ENCODE results near the gene TOMM70. TPM values are rescaled to one million over a fixed set of nuclear protein-coding genes. Genes with fewer than 3 reads are reported as not detected.

The TOMM70 gene
- total and polyA plus RNA-seq, 10 of the 15 experiments (the other 5 are each of a cell fraction or from before 2014, with no cell fraction given) = 12.7 to 64.1 (median 41.3) TPM

DNA sequence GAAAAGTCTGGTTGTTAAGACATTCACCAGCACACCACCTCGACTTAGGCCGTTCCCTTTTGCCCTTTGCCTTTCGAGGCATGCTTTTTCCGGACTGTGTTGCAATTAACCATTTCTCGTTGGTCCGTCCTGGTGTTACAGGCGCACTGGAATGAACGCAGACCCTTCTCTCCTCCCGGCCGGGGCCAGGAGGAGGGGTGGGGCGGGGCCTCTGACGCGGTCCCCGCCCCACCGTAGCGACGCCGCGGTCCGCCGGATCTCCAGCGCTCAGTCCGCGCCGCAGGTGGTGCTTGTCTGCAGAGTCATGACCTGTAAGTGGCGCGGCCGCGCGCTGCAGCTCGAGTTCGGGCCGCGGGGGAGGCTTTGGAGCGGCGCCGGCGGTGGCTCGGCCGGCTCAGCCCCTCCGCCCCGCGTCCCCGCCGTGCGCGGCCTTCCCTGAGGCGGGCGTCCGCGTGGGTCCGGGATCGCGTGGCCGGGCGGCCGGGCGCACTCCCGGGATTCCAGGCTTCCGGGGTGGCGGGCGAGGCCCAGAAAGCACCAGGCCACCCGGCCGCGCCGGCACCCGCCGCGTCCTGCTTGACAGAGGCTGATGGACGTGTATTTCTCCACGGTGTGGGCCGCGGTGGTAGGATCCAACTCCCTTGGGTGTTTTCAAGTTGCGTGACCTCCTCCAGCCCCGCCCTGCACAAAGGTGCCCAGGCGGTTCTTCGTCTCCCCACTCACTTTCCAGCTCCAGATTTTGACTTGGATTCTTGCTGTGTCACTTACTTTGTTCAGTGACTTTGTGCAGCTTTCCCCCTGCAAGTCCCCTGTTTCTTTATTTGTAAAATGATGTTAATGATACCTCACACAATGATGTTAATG is 66.2 kb downstream of the TOMM70 start, which contains the start of gene NIT2 (continued):
- TF ChIP-seq, protein P1, sequence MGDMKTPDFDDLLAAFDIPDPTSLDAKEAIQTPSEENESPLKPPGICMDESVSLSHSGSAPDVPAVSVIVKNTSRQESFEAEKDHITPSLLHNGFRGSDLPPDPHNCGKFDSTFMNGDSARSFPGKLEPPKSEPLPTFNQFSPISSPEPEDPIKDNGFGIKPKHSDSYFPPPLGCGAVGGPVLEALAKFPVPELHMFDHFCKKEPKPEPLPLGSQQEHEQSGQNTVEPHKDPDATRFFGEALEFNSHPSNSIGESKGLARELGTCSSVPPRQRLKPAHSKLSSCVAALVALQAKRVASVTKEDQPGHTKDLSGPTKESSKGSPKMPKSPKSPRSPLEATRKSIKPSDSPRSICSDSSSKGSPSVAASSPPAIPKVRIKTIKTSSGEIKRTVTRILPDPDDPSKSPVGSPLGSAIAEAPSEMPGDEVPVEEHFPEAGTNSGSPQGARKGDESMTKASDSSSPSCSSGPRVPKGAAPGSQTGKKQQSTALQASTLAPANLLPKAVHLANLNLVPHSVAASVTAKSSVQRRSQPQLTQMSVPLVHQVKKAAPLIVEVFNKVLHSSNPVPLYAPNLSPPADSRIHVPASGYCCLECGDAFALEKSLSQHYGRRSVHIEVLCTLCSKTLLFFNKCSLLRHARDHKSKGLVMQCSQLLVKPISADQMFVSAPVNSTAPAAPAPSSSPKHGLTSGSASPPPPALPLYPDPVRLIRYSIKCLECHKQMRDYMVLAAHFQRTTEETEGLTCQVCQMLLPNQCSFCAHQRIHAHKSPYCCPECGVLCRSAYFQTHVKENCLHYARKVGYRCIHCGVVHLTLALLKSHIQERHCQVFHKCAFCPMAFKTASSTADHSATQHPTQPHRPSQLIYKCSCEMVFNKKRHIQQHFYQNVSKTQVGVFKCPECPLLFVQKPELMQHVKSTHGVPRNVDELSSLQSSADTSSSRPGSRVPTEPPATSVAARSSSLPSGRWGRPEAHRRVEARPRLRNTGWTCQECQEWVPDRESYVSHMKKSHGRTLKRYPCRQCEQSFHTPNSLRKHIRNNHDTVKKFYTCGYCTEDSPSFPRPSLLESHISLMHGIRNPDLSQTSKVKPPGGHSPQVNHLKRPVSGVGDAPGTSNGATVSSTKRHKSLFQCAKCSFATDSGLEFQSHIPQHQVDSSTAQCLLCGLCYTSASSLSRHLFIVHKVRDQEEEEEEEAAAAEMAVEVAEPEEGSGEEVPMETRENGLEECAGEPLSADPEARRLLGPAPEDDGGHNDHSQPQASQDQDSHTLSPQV (IDR thresholded peaks at IDR 0.05) = no peak
- TF ChIP-seq ELK1 (IDR thresholded peaks at IDR 0.05; ENCODE audit: low read depth, low read length) = no peak
- no peak for TF ChIP-seq RCOR1 (conservative IDR thresholded peaks at IDR 0.05; ENCODE audit: low read depth, low read length)
- peak; percentile 89 for TF ChIP-seq IKZF1 (conservative IDR thresholded peaks at IDR 0.05)
- peak; percentile 96 for TF ChIP-seq POLR2A (IDR thresholded peaks at IDR 0.05; ENCODE audit: low read depth, low read length)
- TF ChIP-seq WRNIP1 (IDR thresholded peaks at IDR 0.05; ENCODE audit: borderline replicate concordance, low read depth, low read length) = no peak
- TF ChIP-seq TAF1 (IDR thresholded peaks at IDR 0.05; ENCODE audit: borderline replicate concordance, low read depth, low read length) = peak; percentile 80; the same call in 1 of the 2 replicates
- no peak for TF ChIP-seq E2F8 (IDR thresholded peaks at IDR 0.05; ENCODE audit: low read depth, partially characterized antibody)
- TF ChIP-seq STAT1 (conservative IDR thresholded peaks at IDR 0.05) = no peak
- 0 out of 2 replicates have a peak, but pooled peaks have one; percentile 51 for TF ChIP-seq NFXL1 (IDR thresholded peaks at IDR 0.05; ENCODE audit: borderline replicate concordance)
- TF ChIP-seq, protein P2, sequence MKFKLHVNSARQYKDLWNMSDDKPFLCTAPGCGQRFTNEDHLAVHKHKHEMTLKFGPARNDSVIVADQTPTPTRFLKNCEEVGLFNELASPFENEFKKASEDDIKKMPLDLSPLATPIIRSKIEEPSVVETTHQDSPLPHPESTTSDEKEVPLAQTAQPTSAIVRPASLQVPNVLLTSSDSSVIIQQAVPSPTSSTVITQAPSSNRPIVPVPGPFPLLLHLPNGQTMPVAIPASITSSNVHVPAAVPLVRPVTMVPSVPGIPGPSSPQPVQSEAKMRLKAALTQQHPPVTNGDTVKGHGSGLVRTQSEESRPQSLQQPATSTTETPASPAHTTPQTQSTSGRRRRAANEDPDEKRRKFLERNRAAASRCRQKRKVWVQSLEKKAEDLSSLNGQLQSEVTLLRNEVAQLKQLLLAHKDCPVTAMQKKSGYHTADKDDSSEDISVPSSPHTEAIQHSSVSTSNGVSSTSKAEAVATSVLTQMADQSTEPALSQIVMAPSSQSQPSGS (IDR thresholded peaks at IDR 0.05; ENCODE audit: low read length) = no peak
- TF ChIP-seq ZNF207 (IDR thresholded peaks at IDR 0.05; ENCODE audit: borderline replicate concordance) = no peak
- TF ChIP-seq E4F1 (IDR thresholded peaks at IDR 0.05; ENCODE audit: borderline replicate concordance, partially characterized antibody) = no peak
